ENCODE data around the gene KDM5B.

DNA sequence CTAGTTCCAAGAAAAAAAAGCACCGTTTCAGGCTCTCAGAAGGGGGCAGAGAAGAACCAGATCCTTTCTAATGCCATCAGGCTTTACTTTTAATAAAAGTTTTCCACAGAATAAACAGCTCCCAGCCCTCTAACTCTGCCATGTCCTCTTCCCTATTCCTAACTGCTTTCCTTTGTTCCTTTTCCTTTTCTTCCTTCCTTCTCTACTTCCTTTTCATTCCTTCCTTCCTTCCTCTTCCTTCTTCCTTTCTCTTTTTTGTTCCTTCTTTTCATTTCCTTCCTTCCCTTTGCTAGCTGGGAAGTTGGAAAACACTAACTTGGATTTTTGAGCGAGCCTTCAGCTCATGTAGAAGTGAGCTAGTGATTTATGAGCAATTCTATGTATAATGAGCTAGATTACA is 46.2 kb downstream of the KDM5B start:
- TF ChIP-seq, protein P1, sequence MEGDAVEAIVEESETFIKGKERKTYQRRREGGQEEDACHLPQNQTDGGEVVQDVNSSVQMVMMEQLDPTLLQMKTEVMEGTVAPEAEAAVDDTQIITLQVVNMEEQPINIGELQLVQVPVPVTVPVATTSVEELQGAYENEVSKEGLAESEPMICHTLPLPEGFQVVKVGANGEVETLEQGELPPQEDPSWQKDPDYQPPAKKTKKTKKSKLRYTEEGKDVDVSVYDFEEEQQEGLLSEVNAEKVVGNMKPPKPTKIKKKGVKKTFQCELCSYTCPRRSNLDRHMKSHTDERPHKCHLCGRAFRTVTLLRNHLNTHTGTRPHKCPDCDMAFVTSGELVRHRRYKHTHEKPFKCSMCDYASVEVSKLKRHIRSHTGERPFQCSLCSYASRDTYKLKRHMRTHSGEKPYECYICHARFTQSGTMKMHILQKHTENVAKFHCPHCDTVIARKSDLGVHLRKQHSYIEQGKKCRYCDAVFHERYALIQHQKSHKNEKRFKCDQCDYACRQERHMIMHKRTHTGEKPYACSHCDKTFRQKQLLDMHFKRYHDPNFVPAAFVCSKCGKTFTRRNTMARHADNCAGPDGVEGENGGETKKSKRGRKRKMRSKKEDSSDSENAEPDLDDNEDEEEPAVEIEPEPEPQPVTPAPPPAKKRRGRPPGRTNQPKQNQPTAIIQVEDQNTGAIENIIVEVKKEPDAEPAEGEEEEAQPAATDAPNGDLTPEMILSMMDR (conservative IDR thresholded peaks at IDR 0.05) = no peak
- TF ChIP-seq ZFX (IDR thresholded peaks at IDR 0.05) = no peak
